Dermis blood vessel endothelial cell (primary cell): ENCODE data around the gene ZBTB40. TPM values are rescaled to one million over a fixed set of nuclear protein-coding genes. Genes with fewer than 3 reads are reported as not detected.

Experiments used
- DNase-seq: peaks from one replicate; pipeline ENCODE4 v3.0.0; 2010
- total RNA-seq: library from RNA; depleted of rRNA; stranded (reverse); fragments of >200 nt; gene quantifications from 2 replicates; pipeline ENCODE4 v1.2.3, GENCODE V29; 2014

Gene ZBTB40
- total RNA-seq, 1 donor from 2014 or later = 13.6 TPM

GRCh38 chr1:22536506-22536905 lies 84.9 kb downstream of the ZBTB40 start:
- DNase-seq = no peak

- DNase-seq = no peak
Observed at GRCh38 chr1:22537441-22538139, 85.9 kb downstream of the ZBTB40 start.

GRCh38 chr1:22539510-22540118 lies 88.0 kb downstream of the ZBTB40 start:
- DNase-seq = no peak

DNA sequence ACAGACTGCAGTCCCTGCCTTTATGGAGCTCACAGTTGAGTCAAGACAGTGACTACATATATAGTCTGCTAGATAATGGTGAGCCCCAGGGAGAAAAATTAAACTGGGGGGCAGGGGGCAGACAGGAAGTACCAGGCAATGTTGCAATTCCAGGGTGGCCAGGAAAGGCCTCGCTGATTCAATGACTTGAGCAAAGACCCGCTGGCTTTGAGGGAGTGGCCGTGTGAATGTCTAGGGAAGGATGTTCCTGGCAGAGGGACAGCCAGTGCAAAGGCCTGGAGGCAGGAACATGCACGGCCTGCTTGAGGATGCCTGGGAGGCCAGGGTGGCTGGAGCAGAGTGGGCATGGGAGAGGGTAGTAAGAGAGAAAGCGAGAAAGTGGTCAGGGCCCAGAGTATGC lies 88.7 kb downstream of the ZBTB40 start:
- no peak for DNase-seq

GRCh38 chr1:22542886-22543285 lies 91.2 kb downstream of the ZBTB40 start:
- DNase-seq = no peak

- DNase-seq = no peak
Observed at GRCh38 chr1:22543679-22544078, 92.0 kb downstream of the ZBTB40 start.

DNA sequence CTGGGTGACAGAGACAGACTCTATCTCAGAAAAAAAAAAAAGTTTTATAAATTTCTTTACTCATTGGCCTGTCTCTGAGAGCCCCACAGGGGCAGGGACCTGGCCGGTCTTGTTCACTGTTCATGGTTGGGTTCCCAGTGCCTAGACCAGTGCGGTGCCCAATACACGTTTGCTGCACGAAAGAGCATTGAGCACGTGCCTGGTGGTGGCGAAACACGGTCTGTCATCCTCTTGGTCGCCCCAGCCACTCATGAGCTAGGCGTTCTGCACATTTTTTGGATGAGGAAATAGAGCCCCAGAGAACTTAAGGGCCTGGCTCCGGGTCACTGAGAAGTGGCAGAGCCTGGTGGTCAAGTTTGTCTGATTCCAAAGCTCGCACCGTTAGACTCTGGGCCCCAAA lies 93.0 kb downstream of the ZBTB40 start:
- no peak for DNase-seq

- no peak for DNase-seq
Observed at GRCh38 chr1:22545141-22545540, 93.5 kb downstream of the ZBTB40 start.

GRCh38 chr1:22547186-22547817 lies 95.7 kb downstream of the ZBTB40 start:
- DNase-seq = no peak

GRCh38 chr1:22547818-22548462 lies 96.3 kb downstream of the ZBTB40 start:
- DNase-seq = no peak

- no peak for DNase-seq
Observed at GRCh38 chr1:22550021-22550420, 98.4 kb downstream of the ZBTB40 start.

- DNase-seq = no peak
Observed at GRCh38 chr1:22551591-22551990, 99.9 kb downstream of the ZBTB40 start.

GRCh38 chr1:22552021-22552420 lies 100.4 kb downstream of the ZBTB40 start:
- DNase-seq = no peak

DNA sequence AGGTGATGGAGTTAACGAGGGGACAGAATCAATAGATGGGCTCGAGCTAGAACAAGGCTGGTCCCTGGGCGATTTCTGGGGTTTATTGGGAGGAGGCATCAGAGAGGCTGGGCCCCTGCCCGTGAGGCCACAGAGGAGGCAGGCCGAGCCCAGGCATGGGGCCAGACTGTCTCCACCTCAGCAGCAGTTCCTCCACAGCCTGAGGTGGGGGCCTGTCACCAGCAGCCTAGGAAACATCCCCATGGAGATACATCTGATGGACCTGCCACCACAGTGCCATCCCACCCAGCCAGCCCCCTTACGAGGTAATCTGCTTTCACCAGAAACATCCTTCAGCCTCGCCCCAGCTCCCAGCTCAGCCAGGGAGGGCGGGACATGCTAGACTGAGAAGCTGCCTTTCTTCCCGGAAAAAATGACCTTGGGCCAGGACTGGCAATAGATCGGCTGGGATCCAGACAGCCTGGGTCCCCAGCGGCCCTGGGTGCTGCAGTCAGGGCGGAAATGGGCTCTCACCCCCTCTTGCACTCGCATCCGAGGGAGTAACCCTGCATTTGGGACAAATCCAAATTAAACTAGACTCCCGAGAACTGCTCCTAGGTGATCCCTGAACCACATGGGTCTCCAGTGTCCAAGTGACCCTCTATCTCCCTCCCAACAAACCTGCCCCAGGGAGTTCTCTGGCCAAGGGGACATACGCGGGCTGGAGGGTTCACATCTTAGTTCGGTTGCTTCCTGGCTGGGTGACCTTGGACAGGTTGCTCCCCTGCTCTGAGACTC lies 101.6 kb downstream of the ZBTB40 start:
- no peak for DNase-seq

- DNase-seq = no peak
Observed at GRCh38 chr1:22553991-22554522, 102.4 kb downstream of the ZBTB40 start.

GRCh38 chr1:22555371-22555656 lies 103.7 kb downstream of the ZBTB40 start:
- DNase-seq = no peak

DNA sequence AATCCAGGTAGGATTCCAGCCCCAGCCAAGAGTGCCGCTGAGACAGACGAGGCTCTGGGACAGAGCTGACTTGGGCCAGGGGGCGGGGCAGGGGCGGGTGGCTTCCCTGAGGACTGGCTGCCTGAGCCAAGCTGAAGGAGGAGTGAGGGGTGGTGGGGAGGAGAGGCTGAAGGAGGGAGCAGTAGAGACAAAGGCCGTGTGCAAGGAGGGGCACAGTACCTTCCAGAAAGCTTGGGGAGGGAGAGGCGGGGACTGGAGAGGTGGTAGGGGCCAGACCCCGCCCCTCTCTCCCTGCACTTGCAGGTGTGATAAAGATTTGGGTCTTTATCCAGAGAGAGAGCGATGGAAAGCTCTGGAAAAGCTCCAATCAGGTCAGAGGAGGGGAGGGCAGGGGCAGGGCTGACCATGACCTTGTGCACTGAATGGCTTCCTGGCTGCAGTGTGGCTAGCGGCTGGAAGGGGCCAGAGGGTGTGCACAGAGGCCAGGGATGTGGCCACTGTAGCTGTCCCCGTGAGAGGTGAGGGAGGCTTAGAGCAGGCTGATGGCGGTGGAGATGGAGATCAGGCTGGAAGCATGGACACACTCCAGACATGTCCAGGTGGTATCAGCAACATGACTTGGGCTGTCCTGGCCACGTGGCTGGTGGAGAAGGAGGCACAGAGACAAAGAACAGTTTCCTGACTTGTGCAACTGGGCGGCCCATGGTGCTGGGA lies 104.9 kb downstream of the ZBTB40 start:
- DNase-seq = no peak

DNA sequence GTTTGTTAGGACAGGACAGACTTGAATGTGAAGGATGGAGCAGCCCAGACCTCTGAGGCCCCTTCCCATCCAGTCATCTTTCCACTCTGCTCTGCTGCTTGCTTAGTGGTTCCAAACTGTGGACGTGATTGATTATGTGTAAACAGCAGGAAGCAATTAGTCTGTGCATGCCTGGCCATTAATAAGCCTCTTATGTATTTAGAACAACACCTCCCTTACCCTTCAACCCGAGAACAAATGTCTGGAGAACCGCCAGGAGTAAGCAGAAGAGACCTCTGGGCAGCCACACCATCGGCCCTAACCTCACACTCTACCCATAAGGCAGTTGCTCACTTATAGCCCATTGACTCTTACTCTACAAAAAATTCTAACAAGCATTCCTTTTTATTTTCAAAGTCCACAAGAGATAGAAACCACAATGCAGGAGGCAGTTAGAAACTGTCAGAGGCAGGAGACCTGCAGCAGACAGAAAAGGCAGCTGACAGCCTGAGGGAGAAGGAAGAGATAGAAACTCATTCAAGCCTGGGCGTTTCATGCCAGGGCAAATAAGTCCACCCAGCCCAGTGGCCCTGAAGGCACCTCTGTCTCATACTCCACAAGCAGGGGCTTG lies 105.8 kb downstream of the ZBTB40 start:
- no peak for DNase-seq

DNA sequence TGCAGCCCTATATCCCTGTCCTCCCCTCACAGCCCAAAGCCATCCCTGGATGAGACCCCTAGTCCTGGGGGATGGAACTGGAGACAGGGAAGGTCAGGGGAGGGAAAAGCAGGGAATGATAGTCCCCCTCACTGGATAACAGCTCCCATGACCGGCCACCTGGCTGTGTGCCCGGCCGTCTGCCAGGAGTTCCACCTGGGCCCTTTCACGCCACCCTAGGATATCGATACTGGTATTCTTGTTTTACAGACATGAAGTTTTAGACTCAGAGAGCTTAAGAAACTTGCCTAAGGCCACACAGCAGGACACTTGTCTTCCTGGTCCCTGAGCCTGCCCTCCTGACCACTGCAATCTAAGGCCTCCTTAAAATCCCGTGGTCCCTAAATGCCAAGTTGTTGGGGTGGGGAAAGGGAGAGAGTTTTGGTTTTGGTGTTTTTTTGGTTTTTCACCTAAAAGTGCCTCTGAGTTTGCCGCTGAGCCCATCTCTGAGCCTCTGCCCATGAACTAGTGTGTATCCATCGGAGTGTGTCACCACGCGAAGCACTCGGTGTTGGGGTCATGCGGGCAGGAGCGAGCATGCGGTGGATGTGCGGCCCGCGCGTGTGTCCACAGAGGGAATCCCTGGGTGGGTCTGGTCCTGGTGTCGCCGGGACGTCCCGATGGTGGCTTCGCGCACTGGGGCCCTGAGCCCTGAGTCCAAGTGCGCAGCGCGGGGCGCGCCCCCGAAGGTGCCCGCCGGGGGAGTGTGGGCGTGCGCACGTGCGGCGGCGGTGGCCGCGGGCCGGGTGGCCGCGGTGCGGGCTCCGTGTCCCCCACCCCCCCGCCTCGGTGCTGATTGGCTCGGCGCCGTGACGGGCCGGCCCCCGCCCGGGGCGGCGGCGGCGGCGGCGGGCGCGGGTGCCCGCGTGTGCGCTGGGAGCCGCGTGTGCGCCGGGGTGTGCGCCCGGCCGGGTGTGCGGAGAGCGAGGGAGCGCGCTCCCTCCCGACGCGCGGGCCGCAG lies 111.2 kb downstream of the ZBTB40 start, which contains the start of gene EPHA8:
TSS of gene EPHA8 (plus strand) at position 906 of the 1,000 bp plus-strand sequence. CDS start 147 bp downstream, outside the sequence.
- no peak for DNase-seq
